Glomerular endothelial cell (primary cell): ENCODE data around the gene CADPS2. TPM values are rescaled to one million over a fixed set of nuclear protein-coding genes. Genes with fewer than 3 reads are reported as not detected.
"Not testable (repeated sequence)": the region's sequence is repeated elsewhere in the genome, so short reads cannot be mapped to it uniquely, and the experiment has no call there.

Experiments used
- DNase-seq: peaks from one replicate; pipeline ENCODE4 v3.0.0-alpha.2; 2011; ENCODE audit warnings: low read depth, low spot score; ENCODE audit errors: extremely low read depth
- total RNA-seq: library from RNA; depleted of rRNA; stranded (reverse); fragments of >200 nt; gene quantifications from 2 replicates; pipeline ENCODE4 v1.2.3, GENCODE V29; 2015

Gene CADPS2
- total RNA-seq, 1 donor from 2014 or later: 12.4 TPM

DNA sequence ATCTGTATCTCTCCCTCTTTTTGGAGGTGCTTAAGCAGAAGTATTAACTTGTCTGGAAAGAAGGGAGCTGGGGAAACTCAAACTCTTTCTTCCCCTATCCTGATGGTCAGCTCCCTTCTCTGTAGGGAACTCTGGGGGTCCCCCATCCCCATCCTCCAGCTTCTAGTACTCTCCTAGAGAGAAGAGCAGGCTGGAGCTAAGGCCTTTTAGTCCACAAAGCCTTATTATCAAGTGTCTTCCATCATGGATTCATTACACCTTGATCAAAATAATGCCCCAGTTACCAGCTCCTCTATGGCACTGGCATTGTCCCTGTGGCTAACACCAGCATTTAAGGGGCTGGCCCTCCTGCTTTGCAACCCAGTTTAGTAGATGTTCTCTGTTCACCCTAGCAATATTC is 35.7 kb downstream of the CADPS2 start:
- no peak for DNase-seq

DNA sequence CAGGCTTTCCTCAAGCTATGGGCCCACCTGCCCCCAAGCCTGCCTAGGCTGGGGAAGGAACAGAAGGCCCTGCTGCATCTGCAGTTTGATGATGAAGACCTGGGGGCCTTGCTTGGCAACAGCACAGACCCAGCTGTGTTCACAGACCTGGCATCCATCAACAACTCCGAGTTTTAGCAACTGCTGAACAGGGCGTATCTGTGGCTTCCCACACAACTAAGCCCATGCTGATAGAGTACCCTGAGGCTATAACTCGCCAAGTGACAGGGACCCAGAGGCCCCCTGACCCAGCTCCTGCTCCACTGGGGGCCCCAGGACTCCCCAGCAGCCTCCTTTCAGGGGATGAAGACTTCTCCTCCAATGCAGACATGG is 36.3 kb downstream of the CADPS2 start:
- DNase-seq: no peak

DNA sequence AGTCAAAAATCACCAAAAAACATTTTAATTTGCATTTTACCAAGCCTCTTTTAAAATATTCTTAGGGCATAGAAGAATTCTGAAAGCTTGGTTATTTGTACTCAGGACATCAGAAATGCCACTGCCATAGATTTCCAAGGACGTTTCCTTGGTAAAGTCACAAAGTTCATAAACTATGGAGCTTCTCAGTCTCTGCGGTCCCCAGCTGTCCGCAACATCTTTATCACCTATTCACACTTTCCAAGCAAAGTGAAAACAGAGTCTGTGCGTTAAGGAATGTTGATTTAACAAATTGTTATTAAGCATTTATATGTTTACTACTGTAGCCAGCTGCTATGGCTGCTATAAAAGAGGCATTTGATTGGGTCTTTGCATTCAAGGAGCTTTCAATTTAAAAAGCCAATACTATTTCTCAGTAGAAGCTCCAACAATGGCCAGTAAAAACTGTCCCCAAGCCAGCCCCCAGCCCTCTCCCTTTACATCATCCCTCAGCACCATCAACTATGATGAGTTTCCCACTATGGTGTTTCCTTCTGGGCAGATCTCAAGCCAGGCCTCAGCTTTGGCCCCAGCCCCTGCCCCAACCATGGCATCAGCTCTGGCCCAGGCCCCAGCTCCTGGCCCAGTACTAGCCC is 36.8 kb downstream of the CADPS2 start:
- DNase-seq: no peak

DNA sequence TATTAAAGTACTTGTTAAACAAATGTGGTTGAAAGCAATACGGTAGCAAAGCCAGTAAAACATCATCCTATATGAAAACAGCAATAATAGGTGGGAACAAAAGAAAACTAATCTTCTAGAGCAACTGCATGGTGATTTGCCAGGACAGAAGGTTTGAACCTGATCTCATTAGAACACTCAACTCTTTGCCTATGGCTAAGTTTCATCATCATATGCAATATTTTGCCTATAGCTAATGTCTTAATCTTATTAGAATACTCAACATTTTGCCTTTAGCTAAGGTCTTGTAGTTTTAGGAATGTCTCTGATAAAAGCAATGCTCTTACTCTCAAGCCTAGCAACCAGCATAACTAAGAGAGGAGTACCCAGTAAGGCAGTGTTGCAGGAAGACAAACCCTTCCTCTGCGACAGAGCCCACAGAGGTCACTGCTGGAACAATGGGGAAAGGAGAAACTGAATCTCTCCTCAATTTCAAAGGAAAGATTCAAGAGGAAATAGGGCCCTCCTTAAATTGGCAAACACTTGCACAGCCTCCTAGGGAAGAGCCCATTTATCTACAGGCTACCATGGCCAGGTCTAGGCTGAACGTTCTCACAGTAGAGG is 38.3 kb downstream of the CADPS2 start:
- DNase-seq: no peak

GRCh38 chr7:122846591-122846990 is 39.7 kb downstream of the CADPS2 start:
- no peak for DNase-seq

DNA sequence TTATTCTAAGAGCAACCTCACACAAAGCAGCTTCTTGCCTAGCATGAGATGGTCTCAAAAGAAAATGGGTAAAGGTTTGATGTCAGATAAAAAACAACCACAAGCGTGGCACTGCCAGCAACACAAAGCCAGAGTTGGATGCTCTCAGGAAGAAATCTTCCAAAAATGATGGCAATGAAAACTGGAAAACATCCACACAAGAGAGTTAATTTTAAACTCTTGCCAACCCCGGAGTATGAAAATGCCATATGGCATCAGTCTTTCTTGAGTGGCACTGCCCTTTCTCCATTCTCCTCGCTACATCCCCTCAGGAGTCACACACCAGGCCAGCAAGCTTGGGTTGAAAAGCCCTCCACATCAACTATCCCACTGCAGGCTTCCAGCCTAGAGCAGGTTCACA is 41.0 kb downstream of the CADPS2 start:
- DNase-seq: no peak

DNA sequence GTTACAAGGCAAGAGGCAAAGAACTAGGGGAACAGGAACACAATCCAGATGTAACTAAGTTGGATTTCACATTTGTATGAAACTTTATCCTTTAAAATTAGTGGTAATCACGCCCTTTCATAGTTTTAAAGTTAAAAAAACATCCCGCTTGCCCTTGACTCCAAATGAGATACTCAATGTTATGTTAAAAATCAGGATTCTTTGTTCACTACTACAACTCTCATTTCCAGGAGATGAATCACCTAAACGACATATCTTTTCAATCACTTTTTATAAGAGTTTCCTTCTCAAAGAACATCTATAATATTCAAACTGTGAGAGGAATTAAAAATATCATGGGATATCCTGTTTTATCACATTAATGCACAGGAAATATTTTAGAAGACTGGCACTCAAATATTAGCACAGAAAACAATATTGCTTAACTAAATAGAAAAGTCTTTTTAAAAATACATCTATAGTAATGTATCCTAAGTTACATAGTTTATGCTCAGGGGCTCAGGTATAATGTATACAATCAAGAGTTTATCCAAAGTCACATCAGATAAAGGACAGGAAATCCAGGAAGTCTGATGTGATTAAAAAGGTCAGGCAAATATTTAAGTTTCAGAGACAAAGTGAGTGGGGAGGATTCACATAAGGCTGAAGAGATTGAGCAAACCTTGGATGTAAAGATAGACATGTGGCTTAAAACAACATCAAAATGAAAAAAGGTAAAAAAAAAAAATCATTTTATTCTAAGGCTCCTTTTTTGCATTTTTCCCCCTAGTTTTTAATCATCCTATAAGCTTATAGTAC is 41.9 kb downstream of the CADPS2 start:
- no peak for DNase-seq

- DNase-seq: no peak
These were observed 43.3 kb downstream of the CADPS2 start for GRCh38 chr7:122842971-122843370.

- not testable (repeated sequence) for DNase-seq
These were observed 50.0 kb downstream of the CADPS2 start for GRCh38 chr7:122836286-122836685.

GRCh38 chr7:122834571-122834942 is 51.7 kb downstream of the CADPS2 start:
- DNase-seq: not testable (repeated sequence)

GRCh38 chr7:122833888-122834570 is 52.2 kb downstream of the CADPS2 start:
- DNase-seq: no peak

DNA sequence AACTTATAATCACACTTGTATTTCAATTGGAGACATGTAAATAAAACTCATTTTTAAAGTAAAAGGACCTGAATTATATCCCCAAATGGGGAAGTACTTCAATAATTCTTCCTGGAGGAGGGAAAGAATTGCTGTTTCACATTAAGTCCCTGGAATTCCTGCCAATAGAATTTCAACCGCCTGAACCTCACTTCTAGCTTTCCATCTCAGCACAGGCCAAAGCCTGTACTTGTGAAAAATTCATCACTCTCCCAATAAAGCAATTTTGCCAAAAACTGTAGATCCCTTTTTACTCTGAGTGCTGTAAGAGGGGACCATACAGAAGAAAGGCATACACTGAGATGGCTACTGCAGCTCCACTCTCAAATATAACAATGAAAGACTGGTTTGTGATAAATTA is 54.8 kb downstream of the CADPS2 start:
- no peak for DNase-seq

- DNase-seq: no peak
These were observed 56.3 kb downstream of the CADPS2 start for GRCh38 chr7:122829962-122830361.

- DNase-seq: no peak
These were observed 58.5 kb downstream of the CADPS2 start for GRCh38 chr7:122827763-122828162.

DNA sequence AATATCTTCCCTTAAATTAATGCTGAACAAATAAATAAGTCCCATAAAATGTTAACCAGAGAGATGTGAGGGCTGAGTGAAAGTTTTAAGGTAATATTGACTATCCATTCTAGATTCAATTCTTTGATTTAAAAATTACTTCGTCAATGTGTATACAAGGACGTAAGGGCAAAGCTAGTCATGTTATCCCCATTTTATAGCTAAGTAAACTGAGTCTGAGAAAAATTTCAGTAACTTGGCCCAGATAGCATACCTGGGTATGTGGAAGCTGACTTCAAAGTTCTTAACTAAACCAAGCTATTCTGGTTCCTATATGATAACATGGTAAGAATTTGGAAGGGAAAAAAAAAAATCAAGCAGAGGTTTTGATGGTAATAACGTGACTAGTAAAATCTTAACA is 72.4 kb downstream of the CADPS2 start:
- no peak for DNase-seq

GRCh38 chr7:122803851-122804250 is 82.4 kb downstream of the CADPS2 start:
- no peak for DNase-seq

- peak; percentile 51 for DNase-seq
These were observed 82.9 kb downstream of the CADPS2 start for GRCh38 chr7:122803323-122803722.

DNA sequence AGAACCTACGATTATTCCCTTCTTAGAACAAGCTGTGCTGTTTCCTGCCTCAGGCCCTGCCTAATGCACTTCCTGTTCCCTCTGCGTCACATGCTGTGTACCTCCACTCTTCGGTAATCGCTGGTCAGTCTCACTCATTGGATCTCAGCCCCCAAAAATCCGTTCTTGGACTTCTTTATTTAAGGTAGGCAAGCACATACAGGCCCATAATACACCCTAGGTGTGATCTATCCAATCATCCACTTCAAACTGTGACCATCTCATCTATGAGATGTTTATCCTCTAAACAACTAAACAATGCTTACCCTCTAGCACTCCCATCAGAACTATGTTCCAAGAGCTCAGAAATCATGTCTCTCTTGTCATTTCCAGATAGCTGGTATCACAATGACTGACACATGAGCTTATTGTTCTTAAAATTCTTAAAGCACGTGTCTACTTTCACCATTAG is 83.9 kb downstream of the CADPS2 start:
- DNase-seq: peak; percentile 45

DNA sequence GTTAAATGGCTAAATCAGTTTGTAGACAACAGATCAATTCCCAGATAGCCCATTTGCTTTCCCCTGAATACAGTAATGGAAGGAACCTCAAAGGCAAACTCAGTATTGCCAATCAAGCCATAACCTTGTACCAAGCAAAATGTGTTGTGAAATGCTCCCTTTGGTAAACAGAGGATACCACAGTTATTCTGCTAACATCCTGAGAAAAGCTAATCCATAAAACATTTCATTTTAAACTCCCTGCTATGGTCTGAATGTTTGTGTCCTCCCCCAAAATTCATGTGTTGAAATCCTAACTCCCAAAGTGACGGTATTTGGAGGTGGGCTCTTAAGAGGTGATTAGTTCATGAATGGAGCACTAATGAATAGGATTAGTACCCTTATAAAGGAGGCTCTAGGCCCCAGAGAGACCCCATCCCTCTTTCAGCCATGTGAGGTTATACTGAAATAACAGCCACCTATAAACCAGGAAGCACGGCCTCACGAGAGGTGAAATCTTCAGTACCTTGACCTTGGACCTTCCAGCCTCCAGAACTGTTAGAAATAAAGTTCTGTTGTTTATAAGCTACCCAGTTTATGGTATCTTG is 94.2 kb downstream of the CADPS2 start:
- no peak for DNase-seq

DNA sequence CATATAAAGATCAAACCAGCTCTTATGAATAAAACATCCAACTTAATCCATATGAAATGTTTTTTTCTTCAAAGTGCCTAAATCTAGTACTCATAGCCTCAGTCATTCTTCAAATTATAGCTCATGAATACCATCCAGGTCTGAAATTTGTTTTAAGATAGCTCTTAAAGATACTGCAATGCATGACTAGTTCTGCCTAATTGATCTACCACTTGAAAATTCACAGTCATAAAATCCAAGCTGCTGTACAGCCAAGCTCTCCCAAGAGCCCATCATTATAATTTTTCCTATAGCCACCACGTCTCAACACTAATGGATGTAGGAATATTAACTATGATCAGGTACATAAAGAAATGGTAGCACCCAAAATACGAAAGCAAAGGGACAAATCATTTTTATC is 95.7 kb downstream of the CADPS2 start:
- no peak for DNase-seq

DNA sequence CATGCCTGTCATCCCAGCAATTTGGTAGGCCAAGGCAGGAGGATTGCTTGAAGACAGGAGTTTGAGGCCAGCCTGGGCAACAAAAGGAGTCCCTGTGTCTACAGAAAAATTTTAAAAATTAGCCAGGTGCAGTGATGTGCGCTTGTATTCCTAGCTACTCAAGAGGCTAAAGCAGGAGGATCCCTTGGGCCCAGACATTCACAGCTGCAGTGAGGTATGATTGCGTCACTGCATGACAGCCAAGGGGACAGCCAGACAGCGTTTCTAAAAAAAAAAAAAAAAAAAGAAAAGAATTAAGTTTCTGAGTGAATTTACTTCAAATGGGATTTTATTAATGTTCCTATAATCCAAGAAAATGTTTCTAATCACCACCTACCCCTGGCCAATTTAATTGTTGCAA is 96.1 kb downstream of the CADPS2 start:
- DNase-seq: no peak
